Measurements from ENCODE around the gene NRSN2. TPM values are rescaled to one million over a fixed set of nuclear protein-coding genes. Genes with fewer than 3 reads are reported as not detected.

Gene NRSN2
- total RNA-seq, 2 experiments from 2014 or later, result 5.2 to 7.5 TPM

- H3K27ac Mint-ChIP-seq, result no peak overlapping the region
- POLR2A ChIA-PET, result interaction anchor here (0.6 kb wide), 1 partner anchor 14 kb away, joined by 3 read pairs; no protein-coding TSS in a partner anchor
- peak; percentile 91 for DNase-seq
- H3K36me3 Mint-ChIP-seq (ENCODE audit: low read depth), result no peaks in the 10 kb centered on the region
- peaks cover 11% of the 10 kb centered on the region for H3K4me1 Mint-ChIP-seq
- intact Hi-C loops (cut with DNase I, micrococcal nuclease), result loop anchor here (1.0 kb wide), 4 partner anchors 12 to 20 kb away; partner anchors contain the start of genes C20orf96 (in 1 of the 2) and SOX12 (in 1 of the 2)
- H3K9me3 Mint-ChIP-seq (ENCODE audit: low read depth), result no peaks in the 10 kb centered on the region
- H3K27me3 Mint-ChIP-seq, result no peaks in the 10 kb centered on the region
- CTCF ChIA-PET, result interaction anchor here (0.8 to 1.8 kb wide), 5 partner anchors 10 to 152 kb away, joined by 3 to 9 read pairs (median 3); no protein-coding TSS in a partner anchor
- H3K4me3 Mint-ChIP-seq, result peak overlapping the region; percentile 56
- ATAC-seq, result peak; percentile 100
Measured at GRCh38 chr20:309841-310644, 36.9 kb upstream of the NRSN2 start.

GRCh38 chr20:310645-311044 is 36.3 kb upstream of the NRSN2 start:
- no peak for DNase-seq
- Mint-ChIP-seq H3K36me3 (ENCODE audit: low read depth) (no peaks in the 10 kb centered on the region), H3K9me3 (ENCODE audit: low read depth) (no peaks in the 10 kb centered on the region), H3K27ac (no peak overlapping the region), H3K4me1 (peaks cover 11% of the 10 kb centered on the region), H3K27me3 (no peaks in the 10 kb centered on the region), H3K4me3 (peak overlapping the region; percentile 56)
- POLR2A ChIA-PET, result interaction anchor here (0.6 kb wide), 1 partner anchor 14 kb away, joined by 3 read pairs; no protein-coding TSS in a partner anchor
- ATAC-seq, result no peak
- CTCF ChIA-PET, result interaction anchor here (0.8 to 1.8 kb wide), 4 partner anchors 9 to 153 kb away, joined by 3 to 9 read pairs (median 4); no protein-coding TSS in a partner anchor
- intact Hi-C loops (cut with DNase I, micrococcal nuclease), result loop anchor here (1.0 kb wide), 4 partner anchors 12 to 20 kb away; partner anchors contain the start of genes C20orf96 (in 1 of the 2) and SOX12 (in 1 of the 2)

DNA sequence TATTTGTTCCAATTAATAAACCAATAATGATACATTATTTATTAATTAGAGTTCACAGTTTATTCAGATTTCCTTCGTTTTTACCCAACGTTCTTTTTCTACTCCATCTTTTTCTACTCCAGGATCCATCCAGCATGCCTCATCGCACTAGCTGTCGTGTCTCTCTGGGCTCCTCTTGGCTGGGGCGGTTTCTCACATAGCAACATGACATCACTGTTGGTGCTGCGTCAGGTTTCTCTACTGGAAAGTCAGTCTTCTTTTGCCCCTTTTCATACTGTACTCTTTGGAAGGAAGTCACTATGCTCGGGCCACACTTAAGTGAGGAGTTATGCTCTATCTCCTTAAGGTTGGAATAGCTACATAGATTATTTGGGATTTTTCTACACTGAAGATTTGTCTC is 35.3 kb upstream of the NRSN2 start:
- H3K36me3 Mint-ChIP-seq (ENCODE audit: low read depth), result no peaks in the 10 kb centered on the region
- H3K27ac Mint-ChIP-seq, result no peak overlapping the region
- no peaks in the 10 kb centered on the region for H3K27me3 Mint-ChIP-seq
- no peak for ATAC-seq
- H3K4me1 Mint-ChIP-seq, result peaks cover 11% of the 10 kb centered on the region
- no peaks in the 10 kb centered on the region for H3K9me3 Mint-ChIP-seq (ENCODE audit: low read depth)
- POLR2A ChIA-PET, result no interaction called here
- H3K4me3 Mint-ChIP-seq, result no peak overlapping the region
- intact Hi-C loops (cut with DNase I, micrococcal nuclease), result no loop called here
- CTCF ChIA-PET, result interaction anchor here (1.0 to 1.7 kb wide), 3 partner anchors 8 to 334 kb away, joined by 3 to 4 read pairs (median 3); no protein-coding TSS in a partner anchor
- DNase-seq, result no peak

DNA sequence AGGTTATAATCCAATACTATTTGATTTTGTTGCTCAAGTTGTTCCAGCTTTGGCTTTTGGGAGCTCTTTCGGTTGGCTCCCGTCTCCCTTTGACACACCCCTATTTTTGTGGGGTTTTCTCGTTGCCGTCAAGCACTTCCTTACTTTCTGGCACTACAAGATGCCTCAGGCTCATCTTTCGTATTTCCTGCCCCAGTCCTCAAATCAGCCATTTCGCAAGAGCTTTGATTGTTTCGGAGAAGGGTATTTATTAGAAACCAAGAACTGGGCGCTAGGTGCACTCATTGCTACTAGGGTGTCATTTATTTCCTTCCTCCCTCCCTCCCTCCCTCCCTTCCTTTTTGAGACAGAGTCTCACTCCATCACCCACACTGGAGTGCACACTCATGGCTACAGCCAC is 34.8 kb upstream of the NRSN2 start:
- DNase-seq (no peak), ATAC-seq (no peak)
- peaks cover 11% of the 10 kb centered on the region for H3K4me1 Mint-ChIP-seq
- ChIA-PET POLR2A (no interaction called here), CTCF (interaction anchor here (0.8 to 1.7 kb wide), 4 partner anchors 9 to 333 kb away, joined by 3 to 4 read pairs (median 3); no protein-coding TSS in a partner anchor)
- no peaks in the 10 kb centered on the region for H3K27me3 Mint-ChIP-seq
- no peaks in the 10 kb centered on the region for H3K36me3 Mint-ChIP-seq (ENCODE audit: low read depth)
- H3K4me3 Mint-ChIP-seq, result no peak overlapping the region
- no peaks in the 10 kb centered on the region for H3K9me3 Mint-ChIP-seq (ENCODE audit: low read depth)
- intact Hi-C loops (cut with DNase I, micrococcal nuclease), result no loop called here
- H3K27ac Mint-ChIP-seq, result no peak overlapping the region

DNA sequence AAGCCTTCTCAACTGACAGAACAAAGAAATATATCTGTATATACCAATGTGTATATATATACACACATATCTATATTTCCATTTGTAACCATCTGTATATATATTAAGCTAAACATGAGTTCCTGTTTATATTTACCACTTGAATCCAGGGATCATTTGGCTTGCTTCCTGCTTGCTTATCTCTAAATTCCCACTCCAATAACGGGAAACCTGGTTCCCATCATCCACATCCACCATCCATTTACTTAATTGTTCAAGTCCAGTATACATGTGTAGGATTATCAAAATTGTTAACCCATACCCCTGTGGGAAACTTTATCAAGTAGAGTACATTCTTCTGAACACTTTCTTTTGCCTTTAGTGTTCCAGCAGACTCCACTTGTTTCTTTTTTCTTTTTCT is 34.0 kb upstream of the NRSN2 start:
- ATAC-seq (no peak), DNase-seq (no peak)
- intact Hi-C loops (cut with DNase I, micrococcal nuclease), result no loop called here
- ChIA-PET CTCF (interaction anchor here (0.8 to 1.7 kb wide), 2 partner anchors 18 to 51 kb away, joined by 3 to 4 read pairs; no protein-coding TSS in a partner anchor), POLR2A (no interaction called here)
- H3K27me3 Mint-ChIP-seq, result no peaks in the 10 kb centered on the region
- H3K4me1 Mint-ChIP-seq, result peaks cover 11% of the 10 kb centered on the region
- no peak overlapping the region for H3K4me3 Mint-ChIP-seq
- no peaks in the 10 kb centered on the region for H3K36me3 Mint-ChIP-seq (ENCODE audit: low read depth)
- no peaks in the 10 kb centered on the region for H3K9me3 Mint-ChIP-seq (ENCODE audit: low read depth)
- no peak overlapping the region for H3K27ac Mint-ChIP-seq

- H3K9me3 Mint-ChIP-seq (ENCODE audit: low read depth), result no peaks in the 10 kb centered on the region
- intact Hi-C loops (cut with DNase I, micrococcal nuclease), result no loop called here
- no peak overlapping the region for H3K27ac Mint-ChIP-seq
- ChIA-PET CTCF (no interaction called here), POLR2A (no interaction called here)
- H3K4me1 Mint-ChIP-seq, result peaks cover 11% of the 10 kb centered on the region
- DNase-seq, result no peak
- no peak for ATAC-seq
- H3K4me3 Mint-ChIP-seq, result no peak overlapping the region
- no peaks in the 10 kb centered on the region for H3K27me3 Mint-ChIP-seq
- H3K36me3 Mint-ChIP-seq (ENCODE audit: low read depth), result no peaks in the 10 kb centered on the region
Measured at GRCh38 chr20:313402-313801, 33.5 kb upstream of the NRSN2 start.

GRCh38 chr20:313948-314347 is 33.0 kb upstream of the NRSN2 start:
- Mint-ChIP-seq H3K4me3 (no peak overlapping the region), H3K36me3 (ENCODE audit: low read depth) (no peaks in the 10 kb centered on the region), H3K27me3 (no peaks in the 10 kb centered on the region), H3K27ac (no peak overlapping the region), H3K4me1 (peaks cover 11% of the 10 kb centered on the region), H3K9me3 (ENCODE audit: low read depth) (no peaks in the 10 kb centered on the region)
- ChIA-PET POLR2A (interaction anchor here (0.6 kb wide), 1 partner anchor 28 kb away, joined by 4 read pairs; no protein-coding TSS in a partner anchor), CTCF (no interaction called here)
- intact Hi-C loops (cut with DNase I, micrococcal nuclease), result no loop called here
- no peak for DNase-seq
- no peak for ATAC-seq

GRCh38 chr20:316316-317068 is 30.4 kb upstream of the NRSN2 start:
- CTCF ChIA-PET, result no interaction called here
- DNase-seq (no peak), ATAC-seq (no peak)
- peaks cover 2% of the 10 kb centered on the region for H3K4me1 Mint-ChIP-seq
- no peak overlapping the region for H3K27ac Mint-ChIP-seq
- POLR2A ChIA-PET, result no interaction called here
- H3K36me3 Mint-ChIP-seq (ENCODE audit: low read depth), result peaks cover 3% of the 10 kb centered on the region
- intact Hi-C loops (cut with DNase I, micrococcal nuclease), result no loop called here
- no peak overlapping the region for H3K4me3 Mint-ChIP-seq
- H3K27me3 Mint-ChIP-seq, result no peaks in the 10 kb centered on the region
- H3K9me3 Mint-ChIP-seq (ENCODE audit: low read depth), result no peaks in the 10 kb centered on the region

DNA sequence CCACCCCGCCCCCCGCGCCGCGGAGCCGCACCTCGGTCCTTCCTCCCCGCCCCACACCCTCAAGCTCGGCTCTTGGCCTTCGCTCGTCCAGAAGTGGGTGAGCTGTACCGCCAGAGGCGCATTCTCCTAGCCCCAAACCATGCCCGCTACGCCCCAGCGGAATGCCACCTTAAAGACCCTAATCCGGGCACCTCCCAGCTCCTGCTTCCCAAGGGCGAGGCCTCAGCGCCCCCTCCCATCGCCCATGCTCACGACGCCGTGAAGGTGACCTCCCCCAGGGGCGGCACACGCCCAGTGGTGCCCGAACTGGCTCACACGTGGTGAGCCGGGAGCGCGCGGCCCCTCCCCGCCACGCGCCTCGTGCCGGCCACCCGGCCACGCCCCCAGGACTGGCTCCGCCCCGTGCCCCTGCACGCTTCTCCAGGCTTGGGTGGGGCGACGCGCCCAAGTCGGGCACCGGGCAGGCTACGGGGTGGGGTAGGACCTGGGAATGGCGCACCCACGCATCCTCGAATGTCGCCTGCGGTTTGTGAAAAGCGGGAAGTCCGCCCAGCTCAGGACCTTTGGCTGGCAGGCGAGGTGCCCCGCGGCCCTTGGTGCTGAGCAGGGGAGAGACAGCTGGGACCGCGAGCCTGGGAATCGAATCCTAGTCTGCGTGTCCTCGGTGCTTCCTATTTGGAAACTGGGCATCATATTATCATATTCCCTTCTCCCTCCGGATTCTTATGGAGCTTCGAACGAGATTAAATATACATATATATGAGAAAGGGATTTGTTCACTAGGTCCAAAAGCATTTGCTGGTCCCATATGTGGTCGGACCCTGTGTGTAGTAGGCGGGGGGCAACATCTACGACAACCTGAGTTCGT is 22.5 kb upstream of the NRSN2 start:
- Mint-ChIP-seq H3K36me3 (ENCODE audit: low read depth) (peaks cover 5% of the 10 kb centered on the region), H3K27ac (peak overlapping the region; percentile 83), H3K9me3 (ENCODE audit: low read depth) (no peaks in the 10 kb centered on the region), H3K27me3 (no peaks in the 10 kb centered on the region), H3K4me3 (peak overlapping the region; percentile 80), H3K4me1 (peaks cover 13% of the 10 kb centered on the region)
- peak; percentile 93 for DNase-seq
- ChIA-PET CTCF (interaction anchor here (0.6 to 2.1 kb wide), 6 partner anchors 9 to 83 kb away, joined by 4 to 13 read pairs (median 4); no protein-coding TSS in a partner anchor), POLR2A (interaction anchor here (1.2 to 1.9 kb wide), 2 partner anchors 14 to 26 kb away, joined by 3 to 7 read pairs; no protein-coding TSS in a partner anchor)
- intact Hi-C loops (cut with DNase I, micrococcal nuclease), result loop anchor here (1.0 to 5.0 kb wide), 10 partner anchors 14 to 508 kb away; partner anchors contain the start of genes C20orf96 (in 2 of the 2), CSNK2A1 (in 1 of the 2), FAM110A (in 1 of the 2) and NRSN2 (in 1 of the 2)
- peak; percentile 62 for ATAC-seq

- peaks cover 5% of the 10 kb centered on the region for H3K36me3 Mint-ChIP-seq (ENCODE audit: low read depth)
- CTCF ChIA-PET, result interaction anchor here (0.8 to 2.1 kb wide), 4 partner anchors 9 to 59 kb away, joined by 4 to 13 read pairs (median 5); no protein-coding TSS in a partner anchor
- peaks cover 16% of the 10 kb centered on the region for H3K4me1 Mint-ChIP-seq
- H3K9me3 Mint-ChIP-seq (ENCODE audit: low read depth), result no peaks in the 10 kb centered on the region
- POLR2A ChIA-PET, result interaction anchor here (1.9 kb wide), 1 partner anchor 27 kb away, joined by 7 read pairs; no protein-coding TSS in a partner anchor
- DNase-seq (peak; percentile 98), ATAC-seq (peak; percentile 75)
- peak within 1 kb of the TSS; percentile 80 for H3K4me3 Mint-ChIP-seq
- no peaks in the 10 kb centered on the region for H3K27me3 Mint-ChIP-seq
- intact Hi-C loops (cut with DNase I, micrococcal nuclease), result loop anchor here (1.0 to 5.0 kb wide), 8 partner anchors 15 to 507 kb away; partner anchors contain the start of genes C20orf96 (in 1 of the 2), FAM110A (in 1 of the 2), NRSN2 (in 1 of the 2) and TBC1D20 (in 1 of the 2)
- peak within 1 kb of the TSS; percentile 83 for H3K27ac Mint-ChIP-seq
Measured at GRCh38 chr20:325045-325888, 21.6 kb upstream of the NRSN2 start, which contains the start of gene SOX12. Gene SOX12, plus strand, starts transcription at chr20:325552. Its CDS starts 373 bp downstream, at chr20:325925.
